Right lobe of liver (tissue), 6 donors: Measurements from ENCODE around the gene SLC6A9. TPM values are rescaled to one million over a fixed set of nuclear protein-coding genes. Genes with fewer than 3 reads are reported as not detected.

Experiments used
- ATAC-seq, 4 donors: fragments of 200-7000 bp; cut with Tn5 transposase; one replicate each; pipeline ENCODE4 v1.9.1; 2020; ENCODE audit warnings: mild to moderate bottlenecking in 4 of 4, moderate library complexity in 4 of 4
- DNase-seq, 3 donors: peaks; one replicate each; pipeline ENCODE4 v3.0.0-alpha.2; 2020
- H3K27ac ChIP-seq, 3 donors: fragments of 200-600 bp; one replicate each; pipeline ENCODE4 v1.8.0; 2022
- H3K27me3 ChIP-seq, 2 donors: fragments of 200-600 bp; one replicate each; pipeline ENCODE4 v1.8.0; 2022
- H3K36me3 ChIP-seq, 4 donors: fragments of 200-600 bp; sonication (generic) in 1 of 4; one replicate each; pipeline versions ENCODE4 v1.5.1 to v1.8.0; 2017 to 2022; ENCODE audit warnings: control low read depth in 1 of 4
- H3K4me1 ChIP-seq, 4 donors: fragments of 200-600 bp; sonication (generic) in 1 of 4; one replicate each; pipeline versions ENCODE4 v1.5.1 to v1.8.0; 2017 to 2022; ENCODE audit warnings: control low read depth in 1 of 4
- H3K4me3 ChIP-seq, 3 donors: fragments of 200-600 bp; one replicate each; pipeline ENCODE4 v1.8.0; 2022
- H3K9me3 ChIP-seq, 4 donors: fragments of 200-600 bp; sonication (generic) in 1 of 4; one replicate each; pipeline versions ENCODE4 v1.5.1 to v1.8.0; 2017 to 2022; ENCODE audit warnings: control low read depth in 1 of 4
- POLR2A ChIP-seq: fragments of 450-650 bp; IDR thresholded peaks from one replicate; pipeline ENCODE4 v1.6.1; 2017; ENCODE audit warnings: antibody characterized with exemption, mild to moderate bottlenecking
- WGBS: methylation state at CpG from one replicate; pipeline ENCODE4 v1.1.6; 2018; ENCODE audit warnings: low coverage, low lambda C conversion rate; ENCODE audit not compliant: insufficient coverage; ENCODE audit errors: missing lambda C conversion rate; 5-methylcytosine and 5-hydroxymethylcytosine counted together
- intact Hi-C, 2 donors: fragments of 100-400 bp; cut with DNase I; formaldehyde crosslinking; loops; one replicate each; pipeline versions ENCODE4 v1.11.2 to v1.14.1; 2022
- total RNA-seq, 6 experiments: library from RNA; depleted of rRNA in 2 of 6; stranded (reverse); fragments of >200 nt in 2 of 6; fragmentation: NEBNext Ultra II Directional in 3 of 6; extraction: Animal tissue kit (Norgen Biotek cat#: 25700) in 3 of 6; gene quantifications; one replicate each; pipeline versions ENCODE4 v1.1.0 to v1.2.4, GENCODE V29; 2016 to 2023
- TF ChIP-seq, protein P1 (sequence below), 4 donors: fragments of 200-600 bp in 3 of 4; fragments of 450-650 bp in 1 of 4; IDR thresholded peaks; one replicate each; pipeline versions ENCODE4 v1.5.1 to v1.8.0; 2016 to 2022; ENCODE audit warnings: antibody characterized with exemption in 4 of 4, mild to moderate bottlenecking in 2 of 4
- donor health status: DM: no; HTN: yes; CAD: no.
- donor health status: DM: no; HTN: no; CAD: no.
- donor health status: DM: no; HTN: no; CAD: no.
- donor health status: DM: no; HTN: yes; CAD: no.
- donor health status: DM: no; HTN: yes; CAD: no.

SLC6A9 gene
- total RNA-seq, 6 experiments from 2014 or later: 0.78 to 2.2 (median 1.9) TPM

- ATAC-seq: no peak
- intact Hi-C loops: no loop called here
- Histone ChIP-seq H3K27ac (peak overlapping the region in 1 of 3 donors; percentile 35), H3K27me3 (no peaks in the 10 kb centered on the region), H3K9me3 (no peaks in the 10 kb centered on the region), H3K36me3 (no peaks in the 10 kb centered on the region), H3K4me1 (peaks cover 0 to 22% (median 1%) of the 10 kb centered on the region in 4 donors), H3K4me3 (no peak overlapping the region)
- TF ChIP-seq, protein P1, sequence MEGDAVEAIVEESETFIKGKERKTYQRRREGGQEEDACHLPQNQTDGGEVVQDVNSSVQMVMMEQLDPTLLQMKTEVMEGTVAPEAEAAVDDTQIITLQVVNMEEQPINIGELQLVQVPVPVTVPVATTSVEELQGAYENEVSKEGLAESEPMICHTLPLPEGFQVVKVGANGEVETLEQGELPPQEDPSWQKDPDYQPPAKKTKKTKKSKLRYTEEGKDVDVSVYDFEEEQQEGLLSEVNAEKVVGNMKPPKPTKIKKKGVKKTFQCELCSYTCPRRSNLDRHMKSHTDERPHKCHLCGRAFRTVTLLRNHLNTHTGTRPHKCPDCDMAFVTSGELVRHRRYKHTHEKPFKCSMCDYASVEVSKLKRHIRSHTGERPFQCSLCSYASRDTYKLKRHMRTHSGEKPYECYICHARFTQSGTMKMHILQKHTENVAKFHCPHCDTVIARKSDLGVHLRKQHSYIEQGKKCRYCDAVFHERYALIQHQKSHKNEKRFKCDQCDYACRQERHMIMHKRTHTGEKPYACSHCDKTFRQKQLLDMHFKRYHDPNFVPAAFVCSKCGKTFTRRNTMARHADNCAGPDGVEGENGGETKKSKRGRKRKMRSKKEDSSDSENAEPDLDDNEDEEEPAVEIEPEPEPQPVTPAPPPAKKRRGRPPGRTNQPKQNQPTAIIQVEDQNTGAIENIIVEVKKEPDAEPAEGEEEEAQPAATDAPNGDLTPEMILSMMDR (IDR thresholded peaks at IDR 0.05): peak in 1 of 4 donors; percentile 11
- no peak for TF ChIP-seq POLR2A
- no peak for DNase-seq
- WGBS: 90% methylated on average over 3 of the region's 6 CpGs
These were observed 44.5 kb downstream of the SLC6A9 start for GRCh38 chr1:43986712-43987111.

DNA sequence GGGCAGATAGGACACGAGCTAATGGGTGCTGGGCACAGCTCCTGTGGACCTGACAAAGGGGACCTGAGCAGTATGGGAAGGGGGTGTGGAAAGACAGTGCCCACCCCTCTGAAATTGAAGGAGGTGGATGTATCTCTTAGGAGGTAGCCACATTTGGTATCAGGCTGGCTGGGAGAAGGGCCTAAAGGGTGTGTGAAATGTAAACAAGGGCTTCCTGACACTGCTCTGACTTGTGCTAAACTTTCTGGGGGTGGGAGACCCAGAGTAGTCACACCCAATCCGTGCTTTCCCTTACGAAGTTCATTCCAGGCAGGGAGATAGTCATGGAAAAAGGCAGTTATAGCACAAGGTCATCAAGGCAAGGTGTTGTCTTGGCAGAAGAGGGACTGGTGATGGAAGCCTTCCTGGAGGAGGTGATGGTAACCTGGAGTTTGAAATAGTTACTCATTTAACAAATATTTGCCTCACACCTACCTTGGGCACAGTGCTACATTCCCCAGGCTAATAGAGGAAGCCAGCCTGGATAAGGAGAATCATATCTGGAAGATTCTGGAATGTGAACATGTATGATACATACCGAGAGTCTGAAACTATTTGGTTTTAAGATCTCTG, 45.2 kb downstream of the SLC6A9 start:
- 88% methylated on average over 4 of the region's 4 CpGs for WGBS
- DNase-seq: no peak
- Histone ChIP-seq H3K9me3 (no peaks in the 10 kb centered on the region), H3K36me3 (no peaks in the 10 kb centered on the region), H3K27ac (no peak overlapping the region), H3K27me3 (no peaks in the 10 kb centered on the region), H3K4me3 (no peak overlapping the region), H3K4me1 (peaks cover 0 to 21% (median under 1%) of the 10 kb centered on the region in 4 donors)
- intact Hi-C loops: no loop called here
- ATAC-seq: peak in 1 of 4 donors; percentile 18
- no peak for TF ChIP-seq POLR2A
- TF ChIP-seq, protein P1 (IDR thresholded peaks at IDR 0.05): no peak

- ATAC-seq: no peak
These were observed 46.4 kb downstream of the SLC6A9 start for GRCh38 chr1:43984855-43985254.

DNA sequence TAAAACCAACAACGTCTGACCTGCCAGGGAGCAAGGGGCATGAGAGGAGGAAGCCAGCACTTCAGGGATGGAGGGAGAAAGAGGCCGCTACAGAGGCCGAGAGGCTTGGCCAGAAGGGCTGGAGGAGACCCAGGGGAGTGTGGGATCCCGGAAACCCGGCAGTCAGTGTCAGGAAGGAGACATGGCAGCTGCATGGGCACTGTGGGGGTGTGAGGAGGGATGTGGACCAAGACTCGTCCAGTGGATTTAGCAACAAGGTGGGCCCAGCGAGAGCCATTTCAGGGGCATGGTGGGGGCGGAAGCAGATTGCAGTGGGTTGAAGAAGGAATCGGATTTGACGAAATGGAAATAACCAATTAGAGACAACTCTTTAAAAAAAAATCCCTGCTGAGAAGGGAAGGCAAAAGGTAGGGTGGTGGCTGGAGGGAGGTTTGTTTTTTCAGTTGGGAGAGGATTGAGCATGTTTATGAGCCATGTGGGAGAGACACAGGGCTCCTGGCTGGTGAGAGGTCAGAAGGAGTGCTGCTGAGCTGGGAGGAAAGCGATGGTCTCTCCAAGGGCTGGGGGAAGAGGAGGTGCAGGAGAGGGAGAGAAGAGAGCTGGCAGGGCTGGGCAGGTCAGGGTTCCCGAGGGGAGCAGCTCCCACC, 47.9 kb downstream of the SLC6A9 start:
- no peaks in the 10 kb centered on the region for H3K27me3 ChIP-seq
- intact Hi-C loops: no loop called here
- ATAC-seq (no peak), DNase-seq (no peak)
- H3K36me3 ChIP-seq: no peaks in the 10 kb centered on the region
- H3K4me3 ChIP-seq: no peak overlapping the region
- no peak overlapping the region for H3K27ac ChIP-seq
- H3K9me3 ChIP-seq: no peaks in the 10 kb centered on the region
- WGBS: 88% methylated on average over 10 of the region's 12 CpGs
- peaks cover 0 to 25% (median 2%) of the 10 kb centered on the region in 4 donors for H3K4me1 ChIP-seq
- TF ChIP-seq, protein P1 (IDR thresholded peaks at IDR 0.05): no peak
- no peak for TF ChIP-seq POLR2A

More at GRCh38 chr1:43984855-43985254, 46.4 kb downstream of the SLC6A9 start:
- Histone ChIP-seq H3K4me1 (peaks cover 0 to 20% (median 0%) of the 10 kb centered on the region in 4 donors), H3K4me3 (no peak overlapping the region), H3K9me3 (no peaks in the 10 kb centered on the region), H3K36me3 (no peaks in the 10 kb centered on the region), H3K27me3 (no peaks in the 10 kb centered on the region), H3K27ac (no peak overlapping the region)
- no peak for TF ChIP-seq POLR2A
- TF ChIP-seq, protein P1 (IDR thresholded peaks at IDR 0.05): no peak
- intact Hi-C loops: no loop called here
- no CpG with 5 or more reads among the region's 16 CpGs for WGBS
- no peak for DNase-seq
